BE2C (cell line): ENCODE measurements around the gene TMEM51.

Source experiments
- DNase-seq: peaks from one replicate; pipeline ENCODE4 v3.0.0-alpha.2; 2020
- H3K27me3 ChIP-seq: fragments of 250-450 bp; sonication (Bioruptor Pico); 2 replicates; pipeline ENCODE4 v1.5.1; 2020; ENCODE audit warnings: mild to moderate bottlenecking
- H3K36me3 ChIP-seq: fragments of 250-450 bp; sonication (Bioruptor Pico); 2 replicates; pipeline ENCODE4 v1.5.1; 2020; ENCODE audit warnings: mild to moderate bottlenecking
- H3K4me1 ChIP-seq: fragments of 250-450 bp; sonication (Bioruptor Pico); 2 replicates; pipeline ENCODE4 v1.5.1; 2020
- H3K4me3 ChIP-seq: 2 replicates; pipeline ENCODE4 v1.5.1; 2011; ENCODE audit warnings: low read depth, low read length
- H3K9me3 ChIP-seq: fragments of 250-450 bp; sonication (Bioruptor Pico); 2 replicates; pipeline ENCODE4 v1.5.1; 2020
- CTCF ChIP-seq: IDR thresholded peaks from 2 replicates; pipeline ENCODE4 v1.5.1; 2012; ENCODE audit warnings: mild to moderate bottlenecking, low read depth, low read length

The TMEM51 gene

GRCh38 chr1:15168479-15168878, 14.9 kb downstream of the TMEM51 start:
- no peak for TF ChIP-seq CTCF
- H3K4me1 ChIP-seq: no peaks in the 10 kb centered on the region; the same call in 1 of the 2 replicates
- H3K4me3 ChIP-seq: no peak overlapping the region
- no peak for DNase-seq
- H3K36me3 ChIP-seq: no peaks in the 10 kb centered on the region
- no peaks in the 10 kb centered on the region for H3K27me3 ChIP-seq
- H3K9me3 ChIP-seq: no peaks in the 10 kb centered on the region

GRCh38 chr1:15170071-15170470, 16.5 kb downstream of the TMEM51 start:
- Histone ChIP-seq H3K9me3 (no peaks in the 10 kb centered on the region), H3K27me3 (no peaks in the 10 kb centered on the region), H3K4me3 (no peak overlapping the region), H3K4me1 (no peaks in the 10 kb centered on the region; the same call in 1 of the 2 replicates), H3K36me3 (no peaks in the 10 kb centered on the region)
- no peak for TF ChIP-seq CTCF
- no peak for DNase-seq

- H3K4me1 ChIP-seq: no peaks in the 10 kb centered on the region; the same call in 1 of the 2 replicates
- no peak for DNase-seq
- H3K9me3 ChIP-seq: no peaks in the 10 kb centered on the region
- no peak overlapping the region for H3K4me3 ChIP-seq
- TF ChIP-seq CTCF: no peak
- no peaks in the 10 kb centered on the region for H3K27me3 ChIP-seq
- H3K36me3 ChIP-seq: no peaks in the 10 kb centered on the region
Measured at GRCh38 chr1:15171271-15171908, 17.8 kb downstream of the TMEM51 start.

- no peaks in the 10 kb centered on the region for H3K36me3 ChIP-seq
- no peaks in the 10 kb centered on the region; the same call in none of the 2 replicates for H3K4me1 ChIP-seq
- no peak for DNase-seq
Measured at GRCh38 chr1:15172405-15173259, 19.1 kb downstream of the TMEM51 start.

GRCh38 chr1:15173863-15174614, 20.5 kb downstream of the TMEM51 start:
- DNase-seq: no peak
- Histone ChIP-seq H3K4me1 (peaks cover under 1% of the 10 kb centered on the region), H3K4me3 (no peak overlapping the region), H3K27me3 (no peaks in the 10 kb centered on the region), H3K9me3 (no peaks in the 10 kb centered on the region), H3K36me3 (no peaks in the 10 kb centered on the region)
- no peak for TF ChIP-seq CTCF

More at GRCh38 chr1:15172405-15173259, 19.1 kb downstream of the TMEM51 start:
- TF ChIP-seq CTCF: no peak
- H3K9me3 ChIP-seq: no peaks in the 10 kb centered on the region
- H3K4me3 ChIP-seq: no peak overlapping the region
- no peaks in the 10 kb centered on the region for H3K27me3 ChIP-seq
